Heart left ventricle (tissue), 16 donors: Measurements from ENCODE around the gene PRKG1. TPM values are rescaled to one million over a fixed set of nuclear protein-coding genes. Genes with fewer than 3 reads are reported as not detected.
"Not testable (repeated sequence)": the region's sequence is repeated elsewhere in the genome, so short reads cannot be mapped to it uniquely, and the experiment has no call there.

Experiments
- ATAC-seq, 4 donors: fragments of 200-7000 bp; cut with Tn5 transposase; one replicate each; pipeline ENCODE4 v1.9.1; 2020 to 2022; ENCODE audit warnings: moderate library complexity in 4 of 4, mild to moderate bottlenecking in 3 of 4, moderate number of reproducible peaks in 1 of 4
- DNase-seq, 5 donors: peaks; one replicate each; pipeline ENCODE4 v3.0.0-alpha.2; 2020
- H3K27ac ChIP-seq, 12 donors: fragments of 200-600 bp; sonication (generic) in 4 of 12; one replicate each; pipeline versions ENCODE4 v1.5.0 to v1.8.0; 2016 to 2022; ENCODE audit warnings: mild to moderate bottlenecking in 2 of 12
- H3K27me3 ChIP-seq, 9 donors: fragments of 200-600 bp; sonication (generic) in 2 of 9; one replicate each; pipeline versions ENCODE4 v1.5.1 to v1.8.0; 2016 to 2022; ENCODE audit warnings: mild to moderate bottlenecking in 3 of 9
- H3K36me3 ChIP-seq, 9 donors: fragments of 200-600 bp; sonication (generic) in 2 of 9; one replicate each; pipeline versions ENCODE4 v1.5.0 to v1.8.0; 2018 to 2022; ENCODE audit warnings: mild to moderate bottlenecking in 2 of 9
- H3K4me1 ChIP-seq, 12 donors: fragments of 200-600 bp; sonication (generic) in 4 of 12; one replicate each; pipeline versions ENCODE4 v1.5.0 to v1.8.0; 2016 to 2022; ENCODE audit warnings: mild to moderate bottlenecking in 3 of 12
- H3K4me3 ChIP-seq, 12 donors: fragments of 200-600 bp; sonication (generic) in 4 of 12; one replicate each; pipeline versions ENCODE4 v1.5.0 to v1.8.0; 2017 to 2022; ENCODE audit warnings: mild to moderate bottlenecking in 9 of 12, moderate library complexity in 4 of 12
- H3K9me3 ChIP-seq, 12 donors: fragments of 200-600 bp; sonication (generic) in 4 of 12; one replicate each; pipeline versions ENCODE4 v1.5.0 to v1.8.0; 2016 to 2022; ENCODE audit warnings: mild to moderate bottlenecking in 1 of 12
- CTCF ChIP-seq, 12 donors: fragments of 200-600 bp; sonication (generic) in 4 of 12; IDR thresholded peaks; one replicate each; pipeline versions ENCODE4 v1.5.0 to v1.8.0; 2018 to 2022; ENCODE audit warnings: antibody characterized with exemption in 12 of 12, mild to moderate bottlenecking in 5 of 12
- POLR2A ChIP-seq, 2 donors: fragments of 450-650 bp; IDR thresholded peaks; one replicate each; pipeline ENCODE4 v1.6.1; 2017; ENCODE audit warnings: antibody characterized with exemption in 2 of 2, mild to moderate bottlenecking in 2 of 2, moderate library complexity in 2 of 2
- WGBS, 4 donors: extraction: QIAGEN DNeasy Blood & Tissue Kit in 2 of 4; methylation state at CpG; one replicate each; pipeline versions ENCODE4 v1.1.5 to v1.1.7; 2013 to 2018; 5-methylcytosine and 5-hydroxymethylcytosine counted together
- intact Hi-C, 10 donors: fragments of 100-400 bp; cut with DNase I; formaldehyde crosslinking; loops; one replicate each; pipeline versions ENCODE4 v1.11.1 to v1.14.2; 2022
- polyA plus RNA-seq, 2 donors: library from polyadenylated mRNA; stranded (reverse); fragments of 200-250 nt; gene quantifications; one replicate each; pipeline ENCODE4 v1.2.3, GENCODE V29; 2013
- total RNA-seq, 9 donors: library from RNA; depleted of rRNA in 2 of 9; stranded (reverse); fragments of >200 nt in 2 of 9; fragmentation: NEBNext Ultra II Directional in 3 of 9; extraction: Animal tissue kit (Norgen Biotek cat#: 25700) in 3 of 9; gene quantifications; one replicate each; pipeline versions ENCODE4 v1.1.0 to v1.2.4, GENCODE V29; 2016 to 2023
- donor health status: ischemic (EF 13 %, LVEDD 7.1; RV severe dilation, severe dysfunction).
- donor health status: healthy with polysubstance abuse.
- donor health status: DM: no; HTN: yes; CAD: no.
- donor health status: DM: no; HTN: no; CAD: no.
- donor health status: ischemic (EF 25% LVEDD 6.9; RV normal size, moderate dysfunction).
- donor health status: ischemic (EF 25% LVEDD 5.7; RV mildly dilated, moderate dysfunction).
- donor health status: healthy.
- donor health status: DM: yes; HTN: yes; CAD: no.
- donor health status: ischemic (EF 35%, LVEDD 5.7; RV mildly dilated, moderate dysfunction).
- donor health status: nonischemic (EF 11% LVEDD 7.7; RV severe dilation, severe dysfunction).
- donor health status: DM: yes; HTN: yes; CAD: no.
- donor health status: PGD.
- donor health status: ischemic (EF 29% LVEDD 5.4; RV normal size, mild dysfunction).
- donor health status: nonischemic (EF 23%, LVEDD 6.1; RV moderate dilation, normal function).

The PRKG1 gene
- total and polyA plus RNA-seq, 11 donors: 5.5 to 37.3 (median 29.3) TPM

DNA sequence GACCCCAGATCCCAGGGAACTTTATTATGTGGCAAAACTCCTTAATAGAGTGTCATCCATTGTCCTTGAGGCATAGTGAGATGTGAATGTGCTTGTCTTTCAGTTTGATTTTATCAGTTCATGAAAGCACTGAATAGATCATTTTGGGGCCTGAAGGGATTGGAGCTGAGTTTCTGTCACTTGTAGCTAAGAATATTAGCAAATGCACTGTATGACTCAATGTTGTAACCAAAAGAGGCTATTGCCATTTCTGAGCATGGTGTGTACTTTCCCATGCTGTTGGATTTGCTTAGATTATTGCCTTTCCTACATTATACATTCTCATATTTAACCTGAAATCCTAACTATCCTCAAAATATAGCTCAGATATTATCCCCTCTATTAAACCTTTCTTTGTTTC lies 130.4 kb downstream of the PRKG1 start:
- Histone ChIP-seq H3K36me3 (no peaks in the 10 kb centered on the region), H3K27me3 (no peaks in the 10 kb centered on the region), H3K9me3 (no peaks in the 10 kb centered on the region), H3K27ac (peak overlapping the region in 1 of 12 donors; percentile 46), H3K4me3 (no peak overlapping the region), H3K4me1 (peaks cover 0 to 35% (median 10%) of the 10 kb centered on the region in 12 donors)
- TF ChIP-seq CTCF (IDR thresholded peaks at IDR 0.05) (no peak), POLR2A (IDR thresholded peaks at IDR 0.05) (no peak)
- intact Hi-C loops: loop anchor here in 1 of 10 donors (10.0 kb wide), 1 partner anchor 120 kb away; no protein-coding TSS in a partner anchor
- ATAC-seq (no peak), DNase-seq (no peak)

DNA sequence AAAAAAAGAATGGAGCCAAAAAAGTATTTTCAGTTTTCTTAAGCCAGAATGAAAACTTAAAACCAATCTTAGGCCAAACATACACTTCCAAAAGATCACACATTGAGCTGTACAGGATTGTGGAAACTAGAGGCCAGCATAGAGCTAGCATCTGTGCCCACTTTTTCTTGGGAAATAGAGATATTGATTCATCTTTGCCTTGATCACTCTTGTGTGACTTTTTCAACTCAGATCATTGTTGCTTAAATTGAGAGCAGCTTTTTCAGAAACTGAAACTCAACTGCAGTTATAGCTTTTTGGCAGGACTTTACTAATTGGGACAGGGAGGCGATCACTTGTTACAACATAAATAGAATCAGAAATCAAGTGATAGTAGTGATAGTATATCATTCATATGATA lies 132.2 kb downstream of the PRKG1 start:
- Histone ChIP-seq H3K9me3 (no peaks in the 10 kb centered on the region), H3K36me3 (no peaks in the 10 kb centered on the region), H3K27me3 (no peaks in the 10 kb centered on the region), H3K4me1 (peaks cover 0 to 37% (median 10%) of the 10 kb centered on the region in 12 donors), H3K27ac (no peak overlapping the region), H3K4me3 (no peak overlapping the region)
- DNase-seq (no peak), ATAC-seq (no peak)
- WGBS, 4 donors: 77 to 93% (median 81%) methylated on average over 1 of the region's 1 CpG
- TF ChIP-seq CTCF (IDR thresholded peaks at IDR 0.05) (no peak), POLR2A (IDR thresholded peaks at IDR 0.05) (no peak)
- intact Hi-C loops: loop anchor here in 1 of 10 donors (10.0 kb wide), 1 partner anchor 122 kb away; no protein-coding TSS in a partner anchor

DNA sequence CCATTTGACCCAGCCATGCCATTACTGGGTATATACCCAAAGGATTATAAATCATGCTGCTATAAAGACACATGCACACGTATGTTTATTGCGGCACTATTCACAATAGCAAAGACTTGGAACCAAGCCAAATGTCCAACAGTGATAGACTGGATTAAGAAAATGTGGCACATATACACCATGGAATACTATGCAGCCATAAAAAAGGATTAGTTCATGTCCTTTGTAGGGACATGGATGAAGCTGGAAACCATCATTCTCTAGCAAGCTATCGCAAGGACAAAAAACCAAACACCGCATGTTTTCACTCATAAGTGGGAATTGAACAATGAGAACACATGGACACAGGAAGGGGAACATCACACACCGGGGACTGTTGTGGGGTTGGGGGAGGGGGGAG lies 138.7 kb downstream of the PRKG1 start:
- ATAC-seq, DNase-seq, H3K4me3 ChIP-seq, H3K9me3 ChIP-seq, H3K36me3 ChIP-seq, intact Hi-C loops, H3K27ac ChIP-seq, H3K27me3 ChIP-seq: not testable (repeated sequence)
- 85 to 97% (median 95%) methylated on average over 3 to 5 of the region's 5 CpGs for WGBS, 4 donors
- H3K4me1 ChIP-seq: peaks cover 0 to 37% (median 17%) of the 10 kb centered on the region in 12 donors

DNA sequence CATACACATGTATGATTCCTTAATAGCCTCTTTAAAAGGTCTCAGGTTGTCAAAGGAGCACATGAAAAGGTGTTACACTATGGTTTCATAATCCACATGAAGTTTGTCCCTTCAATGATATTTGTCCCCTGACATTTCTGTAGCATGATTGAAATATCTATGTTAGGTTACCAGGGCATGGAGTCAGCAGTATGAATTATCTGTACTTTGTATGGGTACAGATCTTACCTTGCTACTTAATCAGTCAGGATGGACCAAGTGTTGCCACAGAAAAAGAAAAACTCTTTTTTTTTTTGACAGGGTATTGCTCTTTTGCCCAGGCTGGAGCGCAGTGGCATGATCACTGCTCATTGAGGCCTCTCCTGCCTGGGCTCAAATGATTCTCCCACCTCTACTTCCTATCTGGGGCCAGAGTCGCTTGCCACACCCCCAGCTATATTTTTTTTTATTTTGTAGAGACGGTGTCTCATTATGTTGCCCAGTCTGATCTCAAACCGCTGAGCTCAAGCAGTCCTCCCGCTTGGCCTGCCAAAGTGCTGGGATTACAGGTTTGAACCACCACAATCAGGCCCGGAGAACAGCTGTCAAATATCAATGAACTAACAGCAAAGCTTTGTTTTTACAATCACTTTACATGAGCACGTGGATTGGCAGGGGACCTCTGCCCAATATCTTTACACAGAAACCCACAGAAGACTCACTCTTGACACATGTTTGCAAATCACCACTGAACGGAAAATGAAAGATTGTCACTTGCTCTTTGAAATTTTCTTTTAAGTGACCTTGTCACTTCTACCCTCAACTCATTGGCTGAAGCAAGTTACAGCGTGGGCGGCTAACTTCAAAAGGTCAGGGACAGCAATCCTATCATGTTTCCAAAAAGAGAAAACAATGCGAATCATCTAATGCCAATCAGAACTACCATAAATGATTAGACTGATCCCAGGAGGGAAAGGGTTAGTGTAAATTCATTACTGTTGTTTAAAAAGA lies 140.2 kb downstream of the PRKG1 start:
- peaks cover 0 to 5% (median 0%) of the 10 kb centered on the region in 12 donors for H3K9me3 ChIP-seq
- H3K4me3 ChIP-seq: no peak overlapping the region
- TF ChIP-seq POLR2A (IDR thresholded peaks at IDR 0.05) (no peak), CTCF (IDR thresholded peaks at IDR 0.05) (no peak)
- WGBS, 4 donors: 49 to 63% (median 55%) methylated on average over 11 of the region's 11 CpGs
- H3K36me3 ChIP-seq: no peaks in the 10 kb centered on the region
- peak; percentile 32 to 70 (median 62) for ATAC-seq
- peak in 2 of 5 donors; percentile 25 to 57 for DNase-seq
- intact Hi-C loops: no loop called here
- no peaks in the 10 kb centered on the region for H3K27me3 ChIP-seq
- H3K27ac ChIP-seq: peak overlapping the region in 8 of 12 donors; percentile 1 to 52 (median 32)
- peaks cover 0 to 22% (median 11%) of the 10 kb centered on the region in 12 donors for H3K4me1 ChIP-seq
